ENCODE measurements around the gene CYB561D1.

DNA sequence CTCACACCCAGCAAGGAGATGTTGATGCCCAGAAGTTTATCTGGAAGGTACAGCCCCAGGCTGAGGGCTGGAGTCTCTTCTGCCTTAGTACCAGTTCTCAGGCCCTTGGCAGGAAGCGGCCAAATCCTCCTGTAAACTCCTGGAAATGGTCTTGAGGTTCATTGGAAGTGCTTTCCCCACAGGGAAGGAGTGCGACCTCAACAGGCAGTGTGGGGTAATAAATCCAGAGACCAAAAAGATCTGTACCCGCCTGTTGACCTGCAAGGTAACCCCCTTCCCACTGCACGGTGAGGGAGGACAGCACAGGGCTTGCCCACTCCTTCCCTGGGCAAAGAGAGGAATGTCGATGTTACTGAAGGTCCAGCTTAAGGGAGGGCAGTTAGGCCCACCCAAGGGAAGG is 5.7 kb upstream of the CYB561D1 start:
- no peak for TF ChIP-seq SIN3A (IDR thresholded peaks at IDR 0.05; ENCODE audit: borderline replicate concordance, low read depth, low read length)
- TF ChIP-seq ZNF296 (CRISPR knock-in tag; conservative IDR thresholded peaks at IDR 0.05) = no peak
- TF ChIP-seq, protein P1, sequence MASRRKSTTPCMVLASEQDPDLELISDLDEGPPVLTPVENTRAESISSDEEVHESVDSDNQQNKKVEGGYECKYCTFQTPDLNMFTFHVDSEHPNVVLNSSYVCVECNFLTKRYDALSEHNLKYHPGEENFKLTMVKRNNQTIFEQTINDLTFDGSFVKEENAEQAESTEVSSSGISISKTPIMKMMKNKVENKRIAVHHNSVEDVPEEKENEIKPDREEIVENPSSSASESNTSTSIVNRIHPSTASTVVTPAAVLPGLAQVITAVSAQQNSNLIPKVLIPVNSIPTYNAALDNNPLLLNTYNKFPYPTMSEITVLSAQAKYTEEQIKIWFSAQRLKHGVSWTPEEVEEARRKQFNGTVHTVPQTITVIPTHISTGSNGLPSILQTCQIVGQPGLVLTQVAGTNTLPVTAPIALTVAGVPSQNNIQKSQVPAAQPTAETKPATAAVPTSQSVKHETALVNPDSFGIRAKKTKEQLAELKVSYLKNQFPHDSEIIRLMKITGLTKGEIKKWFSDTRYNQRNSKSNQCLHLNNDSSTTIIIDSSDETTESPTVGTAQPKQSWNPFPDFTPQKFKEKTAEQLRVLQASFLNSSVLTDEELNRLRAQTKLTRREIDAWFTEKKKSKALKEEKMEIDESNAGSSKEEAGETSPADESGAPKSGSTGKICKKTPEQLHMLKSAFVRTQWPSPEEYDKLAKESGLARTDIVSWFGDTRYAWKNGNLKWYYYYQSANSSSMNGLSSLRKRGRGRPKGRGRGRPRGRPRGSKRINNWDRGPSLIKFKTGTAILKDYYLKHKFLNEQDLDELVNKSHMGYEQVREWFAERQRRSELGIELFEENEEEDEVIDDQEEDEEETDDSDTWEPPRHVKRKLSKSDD (CRISPR knock-in tag; IDR thresholded peaks at IDR 0.05; ENCODE audit: low read depth) = no peak
- TF ChIP-seq MTF2 (CRISPR knock-in tag; IDR thresholded peaks at IDR 0.05; ENCODE audit: borderline replicate concordance) = no peak
